ENCODE measurements around the gene ANKRD13C. TPM values are rescaled to one million over a fixed set of nuclear protein-coding genes. Genes with fewer than 3 reads are reported as not detected.

ANKRD13C gene
- total and polyA plus RNA-seq, 4 donors: 3.3 to 14.1 (median 8.3) TPM

DNA sequence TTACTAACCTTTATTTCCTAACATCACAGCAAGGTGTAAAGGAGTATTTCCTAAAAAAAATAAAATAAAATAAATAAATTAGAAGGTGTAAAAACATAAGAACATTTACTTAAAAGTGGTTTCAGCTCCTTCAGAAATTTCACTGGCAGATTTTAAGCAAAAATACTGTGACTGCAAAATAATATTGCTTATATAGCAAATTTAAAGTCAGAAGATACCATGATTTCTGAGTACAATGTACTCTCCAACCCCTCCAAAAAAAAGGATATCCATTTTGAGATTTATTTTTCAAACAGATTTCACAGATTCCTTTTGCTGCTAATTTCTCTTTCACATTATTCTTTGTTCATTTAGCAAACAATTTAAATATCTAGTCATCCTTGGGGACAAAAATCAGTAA is 18.5 kb downstream of the ANKRD13C start:
- H3K9me3 ChIP-seq (ENCODE audit: control insufficient read depth in 4 of 4, low read length in 3 of 4): no peaks in the 10 kb centered on the region
- no peak overlapping the region for H3K9ac ChIP-seq (ENCODE audit: low read depth in 1 of 2, low read length in 2 of 2)
- H3K27ac ChIP-seq (ENCODE audit: low read depth in 1 of 2, low read length in 2 of 2): no peak overlapping the region
- peaks cover 0 to 5% (median 0%) of the 10 kb centered on the region in 4 donors for H3K4me1 ChIP-seq (ENCODE audit: control insufficient read depth in 4 of 4, insufficient read depth in 4 of 4, low read length in 3 of 4)
- no peak overlapping the region for H3K4me3 ChIP-seq (ENCODE audit: low read depth in 1 of 3, low read length in 3 of 3)
- peaks cover 0 to 4% (median 3%) of the 10 kb centered on the region in 4 donors for H3K36me3 ChIP-seq (ENCODE audit: control insufficient read depth in 4 of 4, insufficient read depth in 3 of 4, low read depth in 1 of 4, low read length in 3 of 4)
- no peaks in the 10 kb centered on the region for H3K27me3 ChIP-seq (ENCODE audit: control insufficient read depth in 4 of 4, insufficient read depth in 4 of 4, low read length in 3 of 4)
- TF ChIP-seq SP1 (IDR thresholded peaks at IDR 0.05) (no peak), TAF1 (conservative IDR thresholded peaks at IDR 0.05) (no peak), EGR1 (IDR thresholded peaks at IDR 0.05; ENCODE audit: low read depth in 2 of 2) (no peak), FOXA2 (IDR thresholded peaks at IDR 0.05) (no peak), FOXA1 (IDR thresholded peaks at IDR 0.05) (no peak), HNF4A (conservative IDR thresholded peaks at IDR 0.05) (no peak), GABPA (IDR thresholded peaks at IDR 0.05 in 1 of 2, conservative IDR thresholded peaks at IDR 0.05 in 1 of 2) (no peak), RXRA (IDR thresholded peaks at IDR 0.05) (no peak), NR2F2 (IDR thresholded peaks at IDR 0.05) (no peak)
- TF ChIP-seq, protein P1, sequence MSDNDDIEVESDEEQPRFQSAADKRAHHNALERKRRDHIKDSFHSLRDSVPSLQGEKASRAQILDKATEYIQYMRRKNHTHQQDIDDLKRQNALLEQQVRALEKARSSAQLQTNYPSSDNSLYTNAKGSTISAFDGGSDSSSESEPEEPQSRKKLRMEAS (IDR thresholded peaks at IDR 0.05): no peak
- DNase-seq (ENCODE audit: low spot score): no peak

DNA sequence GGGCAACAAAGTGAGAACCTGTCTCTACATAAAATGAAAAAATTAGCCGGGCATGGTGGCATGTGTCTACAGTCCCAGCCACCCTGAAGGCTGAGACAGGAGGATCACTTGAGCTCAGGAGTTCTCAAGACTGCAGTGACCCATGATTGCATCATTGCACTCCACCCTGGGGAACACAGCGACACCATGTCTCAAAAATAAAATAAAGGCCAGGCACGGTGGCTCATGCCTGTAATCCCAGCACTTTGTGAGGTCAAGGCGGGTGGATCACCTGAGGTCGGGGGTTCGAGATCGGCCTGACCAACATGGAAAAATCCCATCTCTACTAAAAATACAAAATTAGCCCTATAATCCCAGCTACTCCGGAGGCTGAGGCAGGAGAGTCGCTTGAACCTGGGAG is 20.1 kb downstream of the ANKRD13C start:
- peaks cover 0 to 4% (median 3%) of the 10 kb centered on the region in 4 donors for H3K36me3 ChIP-seq (ENCODE audit: control insufficient read depth in 4 of 4, insufficient read depth in 3 of 4, low read depth in 1 of 4, low read length in 3 of 4)
- peaks cover 0 to 3% (median 0%) of the 10 kb centered on the region in 4 donors for H3K4me1 ChIP-seq (ENCODE audit: control insufficient read depth in 4 of 4, insufficient read depth in 4 of 4, low read length in 3 of 4)
- no peak overlapping the region for H3K9ac ChIP-seq (ENCODE audit: low read depth in 1 of 2, low read length in 2 of 2)
- no peak overlapping the region for H3K27ac ChIP-seq (ENCODE audit: low read depth in 1 of 2, low read length in 2 of 2)
- TF ChIP-seq, protein P2, sequence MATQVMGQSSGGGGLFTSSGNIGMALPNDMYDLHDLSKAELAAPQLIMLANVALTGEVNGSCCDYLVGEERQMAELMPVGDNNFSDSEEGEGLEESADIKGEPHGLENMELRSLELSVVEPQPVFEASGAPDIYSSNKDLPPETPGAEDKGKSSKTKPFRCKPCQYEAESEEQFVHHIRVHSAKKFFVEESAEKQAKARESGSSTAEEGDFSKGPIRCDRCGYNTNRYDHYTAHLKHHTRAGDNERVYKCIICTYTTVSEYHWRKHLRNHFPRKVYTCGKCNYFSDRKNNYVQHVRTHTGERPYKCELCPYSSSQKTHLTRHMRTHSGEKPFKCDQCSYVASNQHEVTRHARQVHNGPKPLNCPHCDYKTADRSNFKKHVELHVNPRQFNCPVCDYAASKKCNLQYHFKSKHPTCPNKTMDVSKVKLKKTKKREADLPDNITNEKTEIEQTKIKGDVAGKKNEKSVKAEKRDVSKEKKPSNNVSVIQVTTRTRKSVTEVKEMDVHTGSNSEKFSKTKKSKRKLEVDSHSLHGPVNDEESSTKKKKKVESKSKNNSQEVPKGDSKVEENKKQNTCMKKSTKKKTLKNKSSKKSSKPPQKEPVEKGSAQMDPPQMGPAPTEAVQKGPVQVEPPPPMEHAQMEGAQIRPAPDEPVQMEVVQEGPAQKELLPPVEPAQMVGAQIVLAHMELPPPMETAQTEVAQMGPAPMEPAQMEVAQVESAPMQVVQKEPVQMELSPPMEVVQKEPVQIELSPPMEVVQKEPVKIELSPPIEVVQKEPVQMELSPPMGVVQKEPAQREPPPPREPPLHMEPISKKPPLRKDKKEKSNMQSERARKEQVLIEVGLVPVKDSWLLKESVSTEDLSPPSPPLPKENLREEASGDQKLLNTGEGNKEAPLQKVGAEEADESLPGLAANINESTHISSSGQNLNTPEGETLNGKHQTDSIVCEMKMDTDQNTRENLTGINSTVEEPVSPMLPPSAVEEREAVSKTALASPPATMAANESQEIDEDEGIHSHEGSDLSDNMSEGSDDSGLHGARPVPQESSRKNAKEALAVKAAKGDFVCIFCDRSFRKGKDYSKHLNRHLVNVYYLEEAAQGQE (IDR thresholded peaks at IDR 0.05): no peak
- TF ChIP-seq SP1 (IDR thresholded peaks at IDR 0.05) (no peak), JUND (IDR thresholded peaks at IDR 0.05) (no peak), YY1 (IDR thresholded peaks at IDR 0.05) (no peak)
- no peak overlapping the region for H3K4me3 ChIP-seq (ENCODE audit: low read depth in 1 of 3, low read length in 3 of 3)
- H3K9me3 ChIP-seq (ENCODE audit: control insufficient read depth in 4 of 4, low read length in 3 of 4): no peaks in the 10 kb centered on the region
- no peaks in the 10 kb centered on the region for H3K27me3 ChIP-seq (ENCODE audit: control insufficient read depth in 4 of 4, insufficient read depth in 4 of 4, low read length in 3 of 4)
- WGBS: 97% methylated on average over 9 of the region's 9 CpGs
- no peak for DNase-seq (ENCODE audit: low spot score)

DNA sequence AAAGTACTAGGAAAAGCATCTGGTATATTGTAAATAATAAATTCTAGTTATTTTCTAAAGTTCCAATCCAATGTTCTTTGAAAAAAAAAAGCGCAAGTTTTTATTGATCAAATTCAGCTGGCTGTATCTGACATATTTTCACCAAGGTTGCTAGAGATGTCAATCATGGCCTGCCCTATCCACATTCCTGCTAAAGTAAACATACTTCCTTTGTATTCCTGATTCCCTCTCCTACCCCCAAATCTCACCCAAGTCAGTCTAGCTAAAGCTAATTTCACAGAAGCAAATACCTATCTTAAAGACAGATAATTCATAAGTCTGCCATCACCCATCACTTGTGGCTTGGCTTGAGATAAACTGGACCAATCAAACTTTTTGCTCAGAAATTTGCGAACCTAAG is 21.3 kb downstream of the ANKRD13C start:
- Histone ChIP-seq H3K27me3 (ENCODE audit: control insufficient read depth in 4 of 4, insufficient read depth in 4 of 4, low read length in 3 of 4) (no peaks in the 10 kb centered on the region), H3K9me3 (ENCODE audit: control insufficient read depth in 4 of 4, low read length in 3 of 4) (no peaks in the 10 kb centered on the region), H3K36me3 (ENCODE audit: control insufficient read depth in 4 of 4, insufficient read depth in 3 of 4, low read depth in 1 of 4, low read length in 3 of 4) (peaks cover 0 to 4% (median 3%) of the 10 kb centered on the region in 4 donors), H3K4me1 (ENCODE audit: control insufficient read depth in 4 of 4, insufficient read depth in 4 of 4, low read length in 3 of 4) (peaks cover 0 to 2% (median 0%) of the 10 kb centered on the region in 4 donors), H3K4me3 (ENCODE audit: low read depth in 1 of 3, low read length in 3 of 3) (no peak overlapping the region), H3K9ac (ENCODE audit: low read depth in 1 of 2, low read length in 2 of 2) (no peak overlapping the region), H3K27ac (ENCODE audit: low read depth in 1 of 2, low read length in 2 of 2) (no peak overlapping the region)
- no peak for DNase-seq (ENCODE audit: low spot score)
- 90% methylated on average over 2 of the region's 2 CpGs for WGBS
- TF ChIP-seq HNF4G (IDR thresholded peaks at IDR 0.05): no peak
- no peak for TF ChIP-seq NR2F2 (IDR thresholded peaks at IDR 0.05)
- TF ChIP-seq SP1 (IDR thresholded peaks at IDR 0.05): no peak
- no peak for TF ChIP-seq YY1 (IDR thresholded peaks at IDR 0.05)
- TF ChIP-seq RAD21 (IDR thresholded peaks at IDR 0.05): no peak
- TF ChIP-seq, protein P3, sequence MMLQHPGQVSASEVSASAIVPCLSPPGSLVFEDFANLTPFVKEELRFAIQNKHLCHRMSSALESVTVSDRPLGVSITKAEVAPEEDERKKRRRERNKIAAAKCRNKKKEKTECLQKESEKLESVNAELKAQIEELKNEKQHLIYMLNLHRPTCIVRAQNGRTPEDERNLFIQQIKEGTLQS (IDR thresholded peaks at IDR 0.05): no peak
- no peak for TF ChIP-seq FOXA1 (IDR thresholded peaks at IDR 0.05)
- TF ChIP-seq, protein P4, sequence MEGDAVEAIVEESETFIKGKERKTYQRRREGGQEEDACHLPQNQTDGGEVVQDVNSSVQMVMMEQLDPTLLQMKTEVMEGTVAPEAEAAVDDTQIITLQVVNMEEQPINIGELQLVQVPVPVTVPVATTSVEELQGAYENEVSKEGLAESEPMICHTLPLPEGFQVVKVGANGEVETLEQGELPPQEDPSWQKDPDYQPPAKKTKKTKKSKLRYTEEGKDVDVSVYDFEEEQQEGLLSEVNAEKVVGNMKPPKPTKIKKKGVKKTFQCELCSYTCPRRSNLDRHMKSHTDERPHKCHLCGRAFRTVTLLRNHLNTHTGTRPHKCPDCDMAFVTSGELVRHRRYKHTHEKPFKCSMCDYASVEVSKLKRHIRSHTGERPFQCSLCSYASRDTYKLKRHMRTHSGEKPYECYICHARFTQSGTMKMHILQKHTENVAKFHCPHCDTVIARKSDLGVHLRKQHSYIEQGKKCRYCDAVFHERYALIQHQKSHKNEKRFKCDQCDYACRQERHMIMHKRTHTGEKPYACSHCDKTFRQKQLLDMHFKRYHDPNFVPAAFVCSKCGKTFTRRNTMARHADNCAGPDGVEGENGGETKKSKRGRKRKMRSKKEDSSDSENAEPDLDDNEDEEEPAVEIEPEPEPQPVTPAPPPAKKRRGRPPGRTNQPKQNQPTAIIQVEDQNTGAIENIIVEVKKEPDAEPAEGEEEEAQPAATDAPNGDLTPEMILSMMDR (IDR thresholded peaks at IDR 0.05; ENCODE audit: low read depth, low read length, missing input control): no peak
- TF ChIP-seq JUND (IDR thresholded peaks at IDR 0.05): no peak
- no peak for TF ChIP-seq GABPA (IDR thresholded peaks at IDR 0.05 in 1 of 2, conservative IDR thresholded peaks at IDR 0.05 in 1 of 2)
- TF ChIP-seq EGR1 (IDR thresholded peaks at IDR 0.05; ENCODE audit: low read depth in 2 of 2): no peak
- TF ChIP-seq, protein P1 (IDR thresholded peaks at IDR 0.05): no peak
- no peak for TF ChIP-seq TAF1 (conservative IDR thresholded peaks at IDR 0.05)
- TF ChIP-seq RXRA (IDR thresholded peaks at IDR 0.05): no peak
- TF ChIP-seq, protein P2 (IDR thresholded peaks at IDR 0.05): no peak

Measured in liver (tissue), 9 donors.